Measurements from ENCODE around the gene AOPEP.

Gene AOPEP

DNA sequence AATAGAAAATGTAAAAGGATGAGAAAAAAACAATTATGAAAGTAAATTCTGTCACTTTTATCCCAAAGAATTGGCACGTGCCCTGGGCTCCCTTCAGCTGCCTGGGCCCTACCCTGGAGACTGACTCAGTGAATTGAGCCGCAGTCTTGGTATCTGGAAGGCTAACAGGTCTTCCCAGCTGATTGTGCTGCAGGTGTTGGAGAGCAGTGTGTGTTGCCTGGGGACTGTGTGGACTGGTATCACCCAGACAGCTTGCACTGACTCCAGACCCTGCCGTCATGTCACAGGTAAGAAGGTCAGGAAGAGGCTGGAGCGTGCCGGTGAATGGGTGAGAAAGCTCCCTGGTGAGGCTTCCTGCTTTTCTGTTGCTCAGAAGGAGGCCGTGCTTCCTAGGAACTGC is 83.3 kb downstream of the AOPEP start:
- no peak for TF ChIP-seq CTCF (IDR thresholded peaks at IDR 0.05; ENCODE audit: extremely low read depth, insufficient read depth, missing control alignments)
- DNase-seq (ENCODE audit: low spot score), result no peak
- in situ Hi-C loops (cut with MboI; ENCODE audit: low pct_unique_long_range_greater_than_20kb, low sequenced_read_pairs, unreplicated experiment), result no loop called here

GRCh38 chr9:94811074-94811473 is 84.6 kb downstream of the AOPEP start:
- in situ Hi-C loops (cut with MboI; ENCODE audit: low pct_unique_long_range_greater_than_20kb, low sequenced_read_pairs, unreplicated experiment), result no loop called here
- no peak for TF ChIP-seq CTCF (IDR thresholded peaks at IDR 0.05; ENCODE audit: extremely low read depth, insufficient read depth, missing control alignments)
- no peak for DNase-seq (ENCODE audit: low spot score)

GRCh38 chr9:94812343-94812742 is 85.8 kb downstream of the AOPEP start:
- in situ Hi-C loops (cut with MboI; ENCODE audit: low pct_unique_long_range_greater_than_20kb, low sequenced_read_pairs, unreplicated experiment), result no loop called here
- no peak for TF ChIP-seq CTCF (IDR thresholded peaks at IDR 0.05; ENCODE audit: extremely low read depth, insufficient read depth, missing control alignments)
- no peak for DNase-seq (ENCODE audit: low spot score)

DNA sequence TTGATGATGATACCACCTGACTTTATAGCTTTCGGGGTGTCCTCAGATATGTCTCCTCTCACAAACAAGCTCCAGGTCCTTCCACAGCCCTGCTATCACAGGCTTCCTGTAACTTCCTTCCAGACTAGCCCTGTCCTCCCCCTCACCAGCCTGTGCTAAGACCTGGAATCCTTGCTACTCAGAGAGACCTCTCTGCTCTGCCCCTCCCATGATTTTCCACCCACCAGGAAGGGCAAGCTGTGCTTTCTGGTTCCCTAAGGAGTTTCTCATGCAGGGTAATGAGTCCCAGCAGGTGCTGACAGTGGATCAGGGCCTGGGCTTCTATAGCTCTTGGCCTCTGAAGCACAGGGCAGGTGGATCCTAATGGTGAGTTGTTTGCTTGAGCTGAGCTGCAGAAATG is 86.9 kb downstream of the AOPEP start:
- no peak for DNase-seq (ENCODE audit: low spot score)
- no peak for TF ChIP-seq CTCF (IDR thresholded peaks at IDR 0.05; ENCODE audit: extremely low read depth, insufficient read depth, missing control alignments)
- in situ Hi-C loops (cut with MboI; ENCODE audit: low pct_unique_long_range_greater_than_20kb, low sequenced_read_pairs, unreplicated experiment), result no loop called here

DNA sequence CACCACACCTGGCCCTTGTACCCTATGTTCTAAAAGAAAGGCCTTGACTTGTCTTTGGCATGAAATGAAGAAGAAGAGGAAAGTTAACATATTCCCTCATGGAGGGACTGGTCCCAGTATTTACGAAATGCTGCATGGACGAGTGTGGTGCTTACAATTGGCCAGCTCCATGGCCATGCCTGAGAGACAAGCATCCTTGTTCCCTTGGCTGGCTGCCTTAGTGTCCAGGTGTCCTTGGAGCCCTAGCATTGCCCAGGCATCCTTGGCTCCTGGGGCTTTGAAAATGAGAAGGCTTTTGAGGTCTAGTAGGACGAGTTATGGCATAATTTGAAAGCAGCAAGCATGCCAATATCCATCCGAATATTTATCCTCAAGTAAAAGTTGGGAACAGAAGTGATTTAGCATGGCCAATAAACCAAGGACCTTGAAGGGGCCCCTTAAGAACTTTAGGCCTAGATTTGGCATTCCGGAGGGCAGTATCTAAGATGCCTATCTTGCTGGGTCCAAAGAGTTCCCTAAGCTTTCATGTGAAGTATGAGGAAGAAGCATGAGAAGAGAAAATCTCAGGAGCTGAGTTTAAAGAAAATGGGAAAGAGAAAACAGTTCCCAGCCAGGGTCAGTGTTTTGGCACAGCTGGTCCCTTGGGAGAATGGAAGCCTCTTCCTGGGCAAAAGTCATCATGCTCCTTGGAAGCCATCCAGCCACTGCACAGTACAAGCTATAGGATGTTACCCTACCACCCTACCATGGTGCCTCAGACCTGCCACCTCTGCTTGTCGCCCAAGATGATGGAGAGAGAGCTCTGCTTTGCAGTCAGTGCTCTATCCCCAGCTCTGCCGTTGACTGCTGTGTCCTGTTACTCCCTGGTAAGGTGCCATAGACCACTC is 91.0 kb downstream of the AOPEP start:
- DNase-seq (ENCODE audit: low spot score), result no peak
- in situ Hi-C loops (cut with MboI; ENCODE audit: low pct_unique_long_range_greater_than_20kb, low sequenced_read_pairs, unreplicated experiment), result no loop called here
- no peak for TF ChIP-seq CTCF (IDR thresholded peaks at IDR 0.05; ENCODE audit: extremely low read depth, insufficient read depth, missing control alignments)

- DNase-seq (ENCODE audit: low spot score), result no peak
- in situ Hi-C loops (cut with MboI; ENCODE audit: low pct_unique_long_range_greater_than_20kb, low sequenced_read_pairs, unreplicated experiment), result no loop called here
- TF ChIP-seq CTCF (IDR thresholded peaks at IDR 0.05; ENCODE audit: extremely low read depth, insufficient read depth, missing control alignments), result no peak
Measured at GRCh38 chr9:94818178-94818541, 91.7 kb downstream of the AOPEP start.

Measured in GM13977 (cell line).